H9 (cell line): ENCODE results near the gene CD3D. TPM values are rescaled to one million over a fixed set of nuclear protein-coding genes. Genes with fewer than 3 reads are reported as not detected.

ENCODE experiments used
- DNase-seq: peaks from one replicate; pipeline ENCODE4 v3.0.0-alpha.2; 2017
- H2AFZ ChIP-seq: one replicate; pipeline ENCODE4 v1.6.1; 2013; ENCODE audit warnings: mild to moderate bottlenecking, low read length, control low read depth, moderate library complexity
- H2AK5ac ChIP-seq: 2 replicates; pipeline ENCODE4 v1.6.1; 2013; ENCODE audit warnings: low read length, control low read depth, mixed read lengths; ENCODE audit not compliant: insufficient read length
- H2BK120ac ChIP-seq: one replicate; pipeline ENCODE4 v1.6.1; 2013; ENCODE audit warnings: low read depth, mild to moderate bottlenecking, low read length, control low read depth, inconsistent platforms; ENCODE audit not compliant: poor library complexity, severe bottlenecking
- H2BK12ac ChIP-seq: 2 replicates; pipeline ENCODE4 v1.6.1; 2013; ENCODE audit warnings: low read length, control low read depth, mixed read lengths, low read depth; ENCODE audit not compliant: insufficient read length
- H2BK15ac ChIP-seq: 2 replicates; pipeline ENCODE4 v1.6.1; 2013; ENCODE audit warnings: low read depth, low read length, control low read depth
- H2BK20ac ChIP-seq: one replicate; pipeline ENCODE4 v1.6.1; 2013; ENCODE audit warnings: low read depth, mild to moderate bottlenecking, low read length, control low read depth, inconsistent platforms; ENCODE audit not compliant: poor library complexity, severe bottlenecking
- H2BK5ac ChIP-seq: 2 replicates; pipeline ENCODE4 v1.6.1; 2013; ENCODE audit warnings: low read length, control low read depth, mixed read lengths; ENCODE audit not compliant: insufficient read length
- H3K14ac ChIP-seq: 2 replicates; pipeline ENCODE4 v1.6.1; 2013; ENCODE audit warnings: low read length, control low read depth; ENCODE audit not compliant: insufficient read depth
- H3K18ac ChIP-seq: 2 replicates; pipeline ENCODE4 v1.6.1; 2013; ENCODE audit warnings: low read depth, mild to moderate bottlenecking, mixed read lengths, low read length, control low read depth; ENCODE audit not compliant: insufficient read length
- H3K23ac ChIP-seq: 2 replicates; pipeline ENCODE4 v1.6.1; 2013; ENCODE audit warnings: low read length, control low read depth, mixed read lengths, low read depth; ENCODE audit not compliant: insufficient read length
- H3K23me2 ChIP-seq: 2 replicates; pipeline ENCODE4 v1.6.1; 2013; ENCODE audit warnings: low read depth, mild to moderate bottlenecking, mixed read lengths, low read length, control low read depth; ENCODE audit not compliant: insufficient read length, poor library complexity, severe bottlenecking
- H3K27ac ChIP-seq: 2 replicates; pipeline ENCODE4 v1.5.1; 2013; ENCODE audit warnings: low read length, control low read depth, mixed read lengths, low read depth; ENCODE audit not compliant: insufficient read length
- H3K27me3 ChIP-seq: 2 replicates; pipeline ENCODE4 v1.6.1; 2013; ENCODE audit warnings: low read length, control low read depth, inconsistent platforms; ENCODE audit not compliant: insufficient read depth
- H3K4ac ChIP-seq: 2 replicates; pipeline ENCODE4 v1.6.1; 2013; ENCODE audit warnings: low read depth, mild to moderate bottlenecking, control low read depth, inconsistent platforms, low read length, moderate library complexity
- H3K4me1 ChIP-seq: 2 replicates; pipeline ENCODE4 v1.6.1; 2013; ENCODE audit warnings: low read length, control low read depth, inconsistent platforms; ENCODE audit not compliant: insufficient read depth
- H3K4me2 ChIP-seq: 2 replicates; pipeline ENCODE4 v1.6.1; 2013; ENCODE audit warnings: low read length, control low read depth, mixed read lengths; ENCODE audit not compliant: insufficient read length, insufficient read depth
- H3K56ac ChIP-seq: 2 replicates; pipeline ENCODE4 v1.6.1; 2013; ENCODE audit warnings: low read depth, mild to moderate bottlenecking, mixed read lengths, low read length, control low read depth; ENCODE audit not compliant: insufficient read length
- H3K79me1 ChIP-seq: 2 replicates; pipeline ENCODE4 v1.6.1; 2013; ENCODE audit warnings: low read depth, mild to moderate bottlenecking, moderate library complexity, low read length, control low read depth, inconsistent platforms; ENCODE audit not compliant: insufficient read depth, poor library complexity, severe bottlenecking
- H3K79me2 ChIP-seq: 2 replicates; pipeline ENCODE4 v1.6.1; 2013; ENCODE audit warnings: low read length, control low read depth, inconsistent platforms; ENCODE audit not compliant: insufficient read depth
- H3K9ac ChIP-seq: 2 replicates; pipeline ENCODE4 v1.6.1; 2013; ENCODE audit warnings: low read length, control low read depth, mixed read lengths; ENCODE audit not compliant: insufficient read length; ENCODE audit errors: extremely low read depth
- H3K9me3 ChIP-seq: one replicate; pipeline ENCODE4 v1.6.1; 2013; ENCODE audit warnings: low read depth, low read length, inconsistent platforms; ENCODE audit not compliant: control insufficient read depth
- H3T11ph ChIP-seq: one replicate; pipeline ENCODE4 v1.6.1; 2013; ENCODE audit warnings: mild to moderate bottlenecking, low read length, control low read depth, inconsistent platforms
- H4K20me1 ChIP-seq: one replicate; pipeline ENCODE4 v1.6.1; 2013; ENCODE audit not compliant: control insufficient read depth, insufficient read length, insufficient read depth
- H4K5ac ChIP-seq: 2 replicates; pipeline ENCODE4 v1.6.1; 2013; ENCODE audit warnings: low read depth, mild to moderate bottlenecking, mixed read lengths, low read length, control low read depth; ENCODE audit not compliant: insufficient read length
- H4K8ac ChIP-seq: replicated peaks from 2 replicates; pipeline ENCODE4 v1.6.1; 2013; ENCODE audit warnings: low read length, control low read depth, mixed read lengths, low read depth; ENCODE audit not compliant: insufficient read length
- H4K91ac ChIP-seq: 2 replicates; pipeline ENCODE4 v1.6.1; 2013; ENCODE audit warnings: low read depth, mild to moderate bottlenecking, moderate library complexity, mixed read lengths, low read length, control low read depth; ENCODE audit not compliant: insufficient read length
- H3K27ac Mint-ChIP-seq, 3 experiments: 2 replicates in 2 of 3; 3 replicates in 1 of 3; pipeline ENCODE4 v1.8.0; 2020 to 2021; ENCODE audit warnings: mixed read lengths in 3 of 3, mild to moderate bottlenecking in 1 of 3, moderate library complexity in 1 of 3
- H3K27me3 Mint-ChIP-seq: 2 replicates; pipeline ENCODE4 v1.8.0; 2021; ENCODE audit warnings: low read depth, mild to moderate bottlenecking, moderate library complexity, mixed read lengths
- H3K36me3 Mint-ChIP-seq, 3 experiments: 2 replicates in 2 of 3; 3 replicates in 1 of 3; pipeline ENCODE4 v1.8.0; 2020 to 2021; ENCODE audit warnings: low read depth in 3 of 3, mixed read lengths in 3 of 3; ENCODE audit not compliant: insufficient read depth in 1 of 3
- H3K4me1 Mint-ChIP-seq, 2 experiments: 2 replicates each; pipeline ENCODE4 v1.8.0; 2020; ENCODE audit warnings: mixed read lengths in 2 of 2
- H3K4me3 Mint-ChIP-seq, 2 experiments: 2 replicates in 1 of 2; 3 replicates in 1 of 2; pipeline ENCODE4 v1.8.0; 2020 to 2021; ENCODE audit warnings: mild to moderate bottlenecking in 2 of 2, mixed read lengths in 2 of 2, moderate library complexity in 1 of 2
- H3K9me3 Mint-ChIP-seq, 2 experiments: 2 replicates in 1 of 2; 3 replicates in 1 of 2; pipeline ENCODE4 v1.8.0; 2020; ENCODE audit warnings: mild to moderate bottlenecking in 2 of 2, mixed read lengths in 2 of 2, moderate library complexity in 1 of 2
- WGBS: extraction: QIAGEN DNeasy Blood & Tissue Kit; methylation state at CpG from one replicate; pipeline ENCODE4 v1.1.7; 2013; ENCODE audit warnings: missing lambda C conversion rate, low lambda C conversion rate, mixed read lengths; ENCODE audit not compliant: insufficient read length; ENCODE audit errors: extremely low coverage; 5-methylcytosine and 5-hydroxymethylcytosine counted together
- total RNA-seq: library from RNA; stranded (reverse); gene quantifications from 2 replicates; pipeline ENCODE4 v1.2.1, GENCODE V29; 2021
- TF ChIP-seq, protein P1 (sequence below): fragments of 200-600 bp; sonication (generic); conservative IDR thresholded peaks from 3 replicates; pipeline ENCODE4 v1.8.0; 2021; ENCODE audit warnings: antibody characterized with exemption, mild to moderate bottlenecking

Gene CD3D
- total RNA-seq, 1 experiment from 2014 or later = not detected

DNA sequence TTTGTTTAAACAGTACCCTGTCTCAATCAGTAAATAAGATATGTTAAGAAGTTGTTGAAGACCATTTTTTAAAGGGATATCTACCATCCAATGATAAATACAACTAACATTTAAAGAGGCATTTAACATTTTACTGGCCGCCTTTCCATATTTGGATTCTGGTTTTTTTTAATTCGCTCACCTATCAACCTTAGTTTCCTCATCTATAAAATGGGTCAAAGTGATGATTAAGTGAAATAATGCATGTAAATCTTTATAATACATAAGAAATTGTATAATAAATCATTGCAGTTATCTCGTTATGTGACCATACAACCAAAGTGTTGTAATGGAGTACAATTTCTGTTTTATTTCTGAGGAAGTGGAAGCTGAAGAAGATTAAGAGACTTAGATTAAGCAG, 41.2 kb upstream of the CD3D start:
- Histone ChIP-seq H2BK120ac (no peak overlapping the region), H3K23ac (no peak overlapping the region), H2AK5ac (no peak overlapping the region), H3K27ac (no peak overlapping the region), H3K79me1 (no peaks in the 10 kb centered on the region), H4K20me1 (no peaks in the 10 kb centered on the region), H4K91ac (no peak overlapping the region), H4K5ac (no peak overlapping the region), H3K56ac (no peak overlapping the region), H3K4me2 (no peak overlapping the region), H3K79me2 (no peaks in the 10 kb centered on the region), H3K9ac (no peak overlapping the region), H3K18ac (no peak overlapping the region), H3K9me3 (no peaks in the 10 kb centered on the region), H3K4ac (no peak overlapping the region), H2AFZ (no peak overlapping the region), H3K23me2 (no peaks in the 10 kb centered on the region), H3K14ac (no peak overlapping the region), H3K27me3 (no peaks in the 10 kb centered on the region), H2BK5ac (no peak overlapping the region), H4K8ac (no peak overlapping the region), H2BK12ac (no peak overlapping the region), H2BK20ac (no peak overlapping the region), H3K4me1 (no peaks in the 10 kb centered on the region), H2BK15ac (no peak overlapping the region), H3T11ph (no peak overlapping the region)
- Mint-ChIP-seq H3K4me3 (no peak overlapping the region), H3K9me3 (no peaks in the 10 kb centered on the region), H3K27ac (no peak overlapping the region), H3K36me3 (peaks cover 10 to 79% (median 46%) of the 10 kb centered on the region in 3 experiments), H3K4me1 (no peaks in the 10 kb centered on the region), H3K27me3 (no peaks in the 10 kb centered on the region)
- no CpG with 5 or more reads among the region's 3 CpGs for WGBS
- TF ChIP-seq, protein P1, sequence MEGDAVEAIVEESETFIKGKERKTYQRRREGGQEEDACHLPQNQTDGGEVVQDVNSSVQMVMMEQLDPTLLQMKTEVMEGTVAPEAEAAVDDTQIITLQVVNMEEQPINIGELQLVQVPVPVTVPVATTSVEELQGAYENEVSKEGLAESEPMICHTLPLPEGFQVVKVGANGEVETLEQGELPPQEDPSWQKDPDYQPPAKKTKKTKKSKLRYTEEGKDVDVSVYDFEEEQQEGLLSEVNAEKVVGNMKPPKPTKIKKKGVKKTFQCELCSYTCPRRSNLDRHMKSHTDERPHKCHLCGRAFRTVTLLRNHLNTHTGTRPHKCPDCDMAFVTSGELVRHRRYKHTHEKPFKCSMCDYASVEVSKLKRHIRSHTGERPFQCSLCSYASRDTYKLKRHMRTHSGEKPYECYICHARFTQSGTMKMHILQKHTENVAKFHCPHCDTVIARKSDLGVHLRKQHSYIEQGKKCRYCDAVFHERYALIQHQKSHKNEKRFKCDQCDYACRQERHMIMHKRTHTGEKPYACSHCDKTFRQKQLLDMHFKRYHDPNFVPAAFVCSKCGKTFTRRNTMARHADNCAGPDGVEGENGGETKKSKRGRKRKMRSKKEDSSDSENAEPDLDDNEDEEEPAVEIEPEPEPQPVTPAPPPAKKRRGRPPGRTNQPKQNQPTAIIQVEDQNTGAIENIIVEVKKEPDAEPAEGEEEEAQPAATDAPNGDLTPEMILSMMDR = no peak
- no peak for DNase-seq
